GM20431 (cell line): ENCODE data around the gene TMEM250.
"Not testable (repeated sequence)": the region's sequence is repeated elsewhere in the genome, so short reads cannot be mapped to it uniquely, and the experiment has no call there.

Source experiments
- in situ Hi-C: fragments of 300-500 bp; cut with MseI, MboI; formaldehyde crosslinking; loops from one replicate; pipeline ENCODE4 v1.15.0; 2020; ENCODE audit warnings: low sequenced_read_pairs; ENCODE audit not compliant: unreplicated experiment

Gene TMEM250, protein sequence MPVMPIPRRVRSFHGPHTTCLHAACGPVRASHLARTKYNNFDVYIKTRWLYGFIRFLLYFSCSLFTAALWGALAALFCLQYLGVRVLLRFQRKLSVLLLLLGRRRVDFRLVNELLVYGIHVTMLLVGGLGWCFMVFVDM

DNA sequence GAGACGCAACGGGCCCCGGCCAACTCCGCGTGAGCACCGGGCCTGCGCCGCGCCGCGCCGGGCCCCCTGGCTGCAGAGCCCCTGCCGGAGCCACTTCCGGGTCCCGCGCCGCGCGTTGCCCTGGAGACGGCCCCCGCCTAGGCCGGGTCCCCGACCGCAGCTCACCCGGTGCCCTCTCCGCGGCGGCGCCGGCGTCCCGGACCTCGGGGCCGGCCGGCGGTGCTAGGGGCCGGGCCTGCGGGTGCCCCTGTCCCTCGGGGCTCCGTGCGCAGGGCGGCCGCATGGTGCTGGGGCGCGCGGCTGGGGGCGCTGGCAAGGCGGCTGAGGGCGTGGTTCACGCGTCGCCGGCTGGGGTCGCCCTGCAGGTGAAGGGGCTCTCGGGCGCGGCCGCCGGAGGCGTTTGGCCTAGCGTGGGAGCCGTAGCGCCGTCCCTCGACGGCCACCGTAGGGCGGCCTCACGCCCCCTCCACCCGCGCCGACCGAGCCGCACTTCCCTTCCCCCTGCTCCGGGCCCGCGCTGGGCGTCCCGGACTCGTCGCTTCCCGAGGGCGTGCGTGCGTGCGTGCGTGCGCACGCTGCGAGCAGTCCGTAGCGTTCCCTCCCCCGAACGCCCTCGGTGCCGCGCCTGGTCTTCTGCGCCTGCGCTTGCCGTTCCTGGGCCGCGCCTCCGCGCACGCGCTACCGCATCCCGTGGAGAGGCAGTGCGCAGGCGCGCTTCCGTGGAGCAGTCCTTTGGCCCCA lies at the start of gene TMEM250:
TSS of gene TMEM250 (minus strand) at position 556 of the 741 bp plus-strand sequence. CDS start 1,975 bp downstream, outside the sequence.
- in situ Hi-C loops: no loop called here

DNA sequence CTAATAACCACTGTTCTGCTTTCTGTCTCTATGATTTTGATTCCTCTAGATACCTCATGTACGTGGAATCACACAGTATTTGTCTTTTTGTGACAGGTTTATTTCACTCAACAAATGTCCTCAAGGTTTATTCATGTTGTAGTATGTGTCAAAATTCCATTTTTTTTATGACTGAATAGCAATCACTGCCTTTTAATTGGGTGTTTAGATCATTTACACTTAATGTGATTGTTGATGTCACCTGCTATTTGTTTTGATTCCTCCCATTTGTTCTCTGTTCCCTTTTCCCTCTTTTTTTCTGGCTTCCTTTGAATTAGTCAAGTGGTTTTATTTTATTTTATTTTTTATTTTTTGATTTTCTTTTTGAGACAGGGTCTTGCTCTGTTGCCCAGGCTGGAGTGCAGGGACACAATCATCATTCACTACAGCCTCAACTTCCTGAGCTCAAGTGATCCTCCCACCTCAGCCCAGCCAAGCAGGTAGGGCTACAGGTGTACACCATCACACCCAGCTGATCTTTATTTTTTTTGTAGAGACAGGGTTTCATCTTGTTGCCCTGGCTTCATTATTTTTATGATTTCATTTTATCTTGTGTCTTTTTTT lies 44.7 kb upstream of the TMEM250 start:
- in situ Hi-C loops: no loop called here

DNA sequence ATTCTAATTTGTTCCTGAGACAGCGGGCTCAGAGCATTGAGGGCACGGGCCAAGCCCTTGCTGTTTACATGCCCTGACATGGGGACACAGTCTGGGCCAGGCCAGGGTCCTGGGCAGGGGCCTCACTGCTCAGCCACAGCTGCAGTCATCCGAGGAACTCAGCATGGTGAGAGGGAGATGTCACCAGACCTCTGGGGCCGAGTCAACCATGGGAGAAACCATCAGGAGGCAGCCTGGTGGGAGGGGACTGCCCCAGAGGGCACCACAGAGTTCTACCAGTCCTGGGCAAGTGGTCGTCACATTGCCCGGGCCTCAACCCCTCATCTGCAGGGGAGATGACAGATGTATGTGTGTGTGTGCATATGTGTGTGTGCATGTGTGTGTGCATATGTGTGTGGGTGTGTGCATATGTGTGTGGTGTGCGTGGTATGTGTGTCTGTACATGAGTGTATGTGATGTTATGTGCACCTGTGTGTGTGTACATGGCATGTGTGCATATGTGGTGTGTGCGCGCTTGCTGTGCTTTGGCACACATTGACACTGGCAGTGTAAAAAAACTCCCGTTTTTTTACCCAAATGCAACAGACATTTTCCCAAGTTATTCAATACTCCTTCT lies 42.4 kb upstream of the TMEM250 start:
- in situ Hi-C loops: no loop called here

DNA sequence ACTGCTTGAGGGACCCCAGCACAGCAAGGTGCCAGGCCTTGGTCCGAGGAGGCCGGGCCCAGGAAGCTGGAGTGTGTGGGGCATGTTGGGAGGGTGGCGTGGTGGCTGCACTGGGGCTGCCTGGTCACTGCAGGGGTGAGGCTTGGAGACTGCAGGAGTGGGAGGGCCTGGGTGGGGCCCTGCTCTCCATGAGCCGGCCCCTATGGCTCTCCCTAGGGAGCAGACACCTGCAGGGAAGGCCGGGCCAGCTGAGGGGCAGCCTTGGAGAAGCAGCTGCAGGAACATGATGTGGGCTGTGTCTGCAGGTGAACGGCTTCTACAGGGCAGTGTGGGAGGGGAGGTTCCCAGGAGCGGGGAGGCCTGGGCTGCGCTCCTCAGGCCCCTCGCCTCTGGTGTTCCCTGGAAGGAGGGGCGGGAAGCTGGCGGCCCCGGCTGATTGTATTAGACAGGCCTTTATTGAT lies 41.7 kb upstream of the TMEM250 start:
- in situ Hi-C loops: no loop called here

DNA sequence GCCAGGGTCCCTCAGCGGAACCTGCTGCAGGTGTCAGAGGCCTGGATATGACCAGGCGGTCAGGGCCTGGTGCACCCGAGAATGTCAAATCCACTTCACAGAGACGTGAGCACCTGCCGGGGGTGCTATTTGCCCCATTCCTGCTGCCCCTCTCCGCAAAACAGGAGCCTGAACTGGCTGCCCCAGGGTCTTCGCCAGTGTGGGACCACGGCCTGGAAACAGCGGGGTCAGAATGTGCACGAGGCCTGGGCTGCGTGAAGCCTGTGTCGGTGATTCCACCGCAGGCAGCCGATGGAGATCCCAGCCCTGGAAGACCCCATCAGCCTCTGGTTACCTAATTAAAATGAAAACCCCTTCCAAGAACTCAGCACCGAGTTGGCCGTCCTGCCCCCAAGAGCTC lies 41.2 kb upstream of the TMEM250 start:
- in situ Hi-C loops: no loop called here

DNA sequence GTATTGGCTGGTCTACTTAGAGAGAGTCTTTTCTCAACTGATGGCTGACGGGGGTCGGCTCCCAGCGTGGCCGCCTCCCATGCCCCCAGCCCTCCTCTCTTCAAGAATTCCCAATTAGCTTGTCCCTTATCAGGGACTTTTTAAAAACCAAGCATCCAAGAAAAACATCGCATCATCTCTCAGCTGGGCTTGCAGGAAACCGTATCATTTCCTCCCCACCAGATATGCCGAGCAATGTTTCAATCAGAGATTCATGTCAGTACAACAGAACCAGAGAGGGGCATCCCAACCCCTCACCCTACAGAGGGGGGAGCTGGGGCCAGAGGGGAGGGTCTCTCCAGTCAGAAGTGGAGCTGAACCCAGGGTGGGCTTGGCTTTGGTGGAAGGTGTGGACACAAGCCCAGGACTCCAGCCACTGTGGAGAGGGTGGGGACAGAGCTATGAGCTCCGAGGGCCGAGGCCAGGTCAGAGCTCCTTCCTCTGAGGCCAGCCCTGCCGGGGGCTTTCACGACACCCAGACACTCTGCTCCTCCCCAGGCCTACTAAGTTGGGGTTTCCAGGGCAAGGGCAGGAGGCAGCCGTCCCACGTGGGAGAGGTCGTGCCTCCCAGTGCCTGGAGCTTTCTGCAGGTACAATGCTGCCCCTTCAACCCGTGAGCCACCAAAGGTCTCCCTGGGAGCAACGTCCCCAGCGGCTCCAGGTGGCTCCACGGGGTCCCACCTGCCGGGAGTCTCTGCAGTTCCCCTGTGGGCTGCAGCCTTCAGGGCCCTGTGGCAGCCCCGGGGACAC lies 39.0 kb upstream of the TMEM250 start:
- in situ Hi-C loops: no loop called here

DNA sequence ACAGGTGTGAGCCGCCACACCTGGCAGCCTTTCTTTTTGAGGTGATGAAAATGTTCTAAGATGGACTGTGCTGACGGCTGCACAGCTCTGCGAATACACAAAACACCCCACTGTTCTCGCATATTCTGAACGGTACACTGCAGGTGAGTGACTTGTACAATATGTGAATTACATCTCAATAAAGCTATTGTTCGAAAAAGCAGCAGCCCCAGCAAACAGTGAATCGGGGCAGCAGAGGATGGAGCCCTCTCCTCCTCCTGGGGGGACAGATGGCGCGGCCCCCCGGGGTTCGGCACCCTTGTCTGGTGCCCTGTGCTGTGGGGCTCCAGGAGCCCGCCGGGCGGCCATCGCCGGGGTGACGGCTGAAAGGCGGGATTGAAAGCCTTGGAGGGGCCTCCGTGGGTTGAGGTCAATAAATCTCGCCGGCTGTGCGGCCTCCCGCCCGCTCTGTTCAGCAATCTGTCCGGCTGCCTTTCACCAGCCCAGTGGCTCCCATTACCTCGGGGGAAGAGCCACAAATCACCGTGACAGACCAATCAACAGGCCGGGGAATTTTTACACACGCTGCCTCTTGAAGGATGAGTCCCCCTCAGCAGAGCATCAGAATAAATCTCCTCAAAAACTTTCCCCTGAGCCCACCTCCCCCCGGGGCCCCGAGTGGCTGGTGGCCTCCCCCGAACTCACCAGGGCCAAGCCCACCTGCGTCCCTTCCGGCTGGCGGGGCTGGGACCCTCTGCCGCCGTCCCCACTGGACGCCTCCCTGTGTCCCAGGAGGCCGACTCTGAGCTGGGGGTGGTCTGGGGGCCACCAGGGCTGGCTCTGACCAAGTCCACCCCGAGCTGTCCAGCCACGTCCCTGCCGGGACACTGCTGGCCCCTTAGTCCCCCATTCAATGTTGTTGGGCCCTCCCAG lies 37.8 kb upstream of the TMEM250 start:
- in situ Hi-C loops: no loop called here

DNA sequence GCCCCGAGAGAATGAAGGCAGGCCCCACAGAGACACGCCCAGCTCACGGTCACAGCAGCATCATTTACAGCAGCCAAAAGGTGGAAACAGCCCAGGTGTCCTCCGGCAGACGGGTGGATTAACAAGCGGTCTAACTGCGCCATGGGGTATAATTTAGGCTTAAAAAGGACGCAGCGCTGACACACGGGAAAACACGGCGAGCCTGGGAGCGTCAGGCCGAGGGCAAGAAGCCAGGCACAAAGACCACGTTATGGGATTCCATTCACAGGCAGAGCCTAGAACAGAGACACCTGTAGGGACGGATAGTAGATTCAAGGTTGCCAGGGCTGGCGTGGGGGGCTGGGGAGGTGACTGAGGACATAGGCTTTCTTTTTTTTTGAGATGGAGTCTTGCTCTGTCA lies 36.9 kb upstream of the TMEM250 start:
- in situ Hi-C loops: no loop called here

DNA sequence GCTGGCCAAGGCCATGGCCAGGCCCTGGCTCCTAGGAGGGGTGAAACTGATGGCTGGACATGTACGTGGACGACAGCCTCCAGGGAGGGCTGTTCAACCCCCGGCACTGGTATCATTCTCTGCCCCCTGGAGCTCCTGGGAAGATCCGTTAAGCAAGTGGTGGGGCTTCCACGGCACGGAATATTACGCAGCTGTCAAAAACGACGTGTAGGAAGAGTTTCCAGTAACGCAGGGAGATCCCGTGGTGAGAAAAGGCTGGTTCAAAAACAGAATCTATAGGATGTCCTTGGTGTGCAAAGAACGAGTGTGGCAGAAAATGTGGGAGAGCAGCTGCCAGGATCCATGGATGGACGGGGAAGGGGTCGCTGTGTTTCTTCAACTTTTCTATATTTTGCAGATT lies 36.3 kb upstream of the TMEM250 start:
- in situ Hi-C loops: no loop called here

DNA sequence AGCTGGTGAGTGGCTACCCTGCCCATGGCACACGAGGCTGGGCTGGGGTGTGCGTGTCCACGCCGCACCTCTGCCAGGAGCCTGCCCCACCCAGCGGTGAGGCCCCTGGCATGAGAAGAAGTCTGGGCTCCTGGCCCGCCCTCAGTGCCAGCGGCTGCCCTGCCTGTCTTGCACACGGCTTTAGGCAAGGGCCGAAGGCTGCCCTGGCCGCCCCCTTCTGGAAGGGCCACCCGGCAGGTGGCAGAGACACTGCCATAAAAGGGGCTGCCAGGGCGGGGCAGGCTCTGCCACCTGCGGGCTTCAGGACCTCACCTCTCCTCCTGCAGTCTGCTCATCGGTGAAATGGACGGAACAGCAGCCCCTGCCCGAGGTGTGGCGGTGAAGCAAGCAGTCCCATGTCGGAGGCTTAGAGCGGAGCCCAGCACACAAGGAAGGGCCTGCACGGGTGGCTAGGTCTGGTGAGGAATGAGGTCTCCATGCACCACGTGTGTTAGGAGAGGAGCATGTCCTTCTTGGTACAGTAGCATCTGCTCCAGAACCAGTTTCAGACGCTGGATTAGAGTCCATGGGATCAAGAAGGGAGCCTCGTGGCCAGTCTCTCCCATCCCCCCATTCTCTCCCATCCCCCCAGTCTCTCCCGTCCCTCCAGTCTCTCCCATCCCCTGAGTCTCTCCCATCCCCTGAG lies 34.8 kb upstream of the TMEM250 start:
- in situ Hi-C loops: no loop called here

DNA sequence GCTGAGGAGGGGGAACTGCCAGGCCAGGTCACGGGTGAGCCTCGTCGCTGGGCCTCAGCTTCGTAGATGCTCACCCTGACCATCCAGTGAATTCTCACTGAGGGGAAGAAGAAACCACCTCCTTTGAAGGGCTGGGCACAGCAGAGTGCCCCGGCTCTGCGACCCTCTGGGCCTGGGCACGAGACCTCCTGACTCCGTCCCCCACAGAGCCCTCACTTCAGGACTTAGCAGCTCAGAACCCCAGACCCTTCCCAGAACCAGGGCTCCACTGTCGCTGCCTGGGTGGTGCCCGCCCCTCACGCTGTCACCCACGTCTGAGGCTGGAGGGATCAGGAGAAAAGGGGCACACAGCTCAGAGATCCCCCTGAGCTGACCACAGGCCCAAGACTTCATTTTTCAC lies 34.3 kb upstream of the TMEM250 start:
- in situ Hi-C loops: no loop called here

DNA sequence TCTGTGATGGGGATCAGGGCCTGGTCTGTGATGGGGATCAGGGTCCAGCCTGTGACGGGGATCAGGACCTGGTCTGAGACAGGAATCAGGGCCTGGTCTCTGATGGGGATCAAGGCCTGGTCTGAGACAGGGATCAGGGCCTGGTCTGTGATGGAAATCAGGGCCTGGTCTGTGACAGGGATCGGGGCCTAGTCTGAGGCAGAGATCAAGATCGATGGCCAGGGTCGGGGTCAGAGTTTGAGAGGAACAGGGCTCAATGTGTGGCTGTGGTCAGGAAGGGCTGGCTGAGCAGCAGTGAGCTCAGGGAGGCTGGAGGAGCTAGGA lies 33.8 kb upstream of the TMEM250 start:
- in situ Hi-C loops: no loop called here

DNA sequence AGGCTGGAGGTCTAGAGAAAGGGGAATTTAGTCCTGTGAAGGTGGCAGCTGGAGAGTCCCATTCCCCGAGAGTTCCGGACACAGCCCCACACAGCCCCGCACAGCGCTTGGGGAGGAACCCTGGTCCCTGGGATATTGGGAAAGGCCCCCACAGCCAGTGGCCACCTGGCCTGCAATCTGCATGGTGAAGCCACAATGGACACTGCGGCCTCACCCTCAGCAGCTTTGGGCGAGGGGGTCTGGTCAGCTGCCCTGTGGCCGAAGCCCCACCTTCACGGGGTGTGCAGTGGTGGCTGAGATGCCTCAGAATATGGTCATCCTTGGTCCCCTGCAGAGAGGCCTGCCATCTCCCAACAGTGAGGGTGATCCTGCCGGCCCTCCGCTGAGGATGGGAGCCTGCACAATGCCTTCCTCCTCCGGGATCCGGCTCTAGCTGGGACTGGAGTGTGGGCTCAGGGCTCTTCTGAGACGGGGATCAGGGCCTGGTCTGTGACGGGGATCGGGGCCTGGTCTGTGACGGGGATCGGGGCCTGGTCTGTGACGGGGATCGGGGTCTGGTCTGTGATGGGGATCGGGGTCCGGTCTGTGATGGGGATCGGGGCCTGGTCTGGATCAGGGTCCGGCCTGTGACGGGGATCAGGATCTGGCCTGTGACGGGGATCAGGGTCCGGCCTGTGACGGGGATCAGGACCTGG lies 33.3 kb upstream of the TMEM250 start:
- in situ Hi-C loops: no loop called here

DNA sequence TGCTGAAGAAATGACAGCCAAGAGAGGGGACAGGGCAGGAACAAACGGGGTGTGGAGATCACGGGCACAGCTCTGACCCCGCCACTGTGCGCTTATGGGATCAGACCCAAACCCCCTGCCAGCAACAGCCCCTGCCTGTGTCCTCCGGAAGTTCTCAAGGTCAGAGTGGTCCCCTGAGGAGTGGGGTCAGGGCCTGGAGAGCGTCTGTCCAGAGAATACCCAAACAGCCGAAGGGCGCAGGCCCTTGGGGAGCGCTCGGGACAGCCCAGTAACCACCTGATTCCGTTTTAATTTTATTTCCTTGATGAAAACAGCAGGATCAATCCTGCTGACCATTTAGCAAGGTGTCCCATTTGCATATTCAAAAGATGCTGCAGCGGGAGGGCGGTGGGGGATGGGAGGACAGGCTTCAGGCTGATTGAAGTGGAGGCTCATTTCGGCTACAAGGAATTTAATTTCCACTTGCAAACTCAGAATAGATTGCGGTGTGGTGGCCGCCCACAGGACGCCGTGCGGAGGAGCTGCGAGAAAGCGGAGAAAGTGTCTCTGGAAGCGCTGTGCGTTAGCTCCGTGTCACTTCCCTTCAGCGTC lies 32.6 kb upstream of the TMEM250 start:
- in situ Hi-C loops: no loop called here

DNA sequence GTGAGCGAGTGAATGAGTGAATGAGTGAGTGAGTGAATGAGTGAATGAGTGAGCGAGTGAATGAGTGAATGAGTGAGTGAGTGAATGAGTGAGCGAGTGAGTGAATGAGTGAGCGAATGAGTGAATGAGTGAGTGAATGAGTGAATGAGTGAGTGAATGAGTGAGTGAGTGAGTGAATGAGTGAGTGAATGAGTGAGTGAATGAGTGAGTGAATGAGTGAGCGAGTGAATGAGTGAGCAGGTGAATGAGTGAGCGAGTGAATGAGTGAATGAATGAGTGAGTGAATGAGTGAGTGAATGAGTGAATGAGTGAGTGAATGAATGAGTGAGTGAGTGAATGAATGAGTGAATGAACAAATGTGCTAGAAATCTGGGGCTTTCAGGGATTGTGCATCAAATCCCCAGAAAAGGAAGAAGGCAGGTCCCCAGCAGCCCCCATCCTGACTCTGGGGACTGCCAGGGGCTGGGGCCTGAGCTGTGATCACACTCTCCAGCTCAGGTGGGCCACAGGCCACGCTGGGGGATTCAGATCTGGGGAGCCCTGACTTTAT lies 32.1 kb upstream of the TMEM250 start:
- in situ Hi-C loops: not testable (repeated sequence)

DNA sequence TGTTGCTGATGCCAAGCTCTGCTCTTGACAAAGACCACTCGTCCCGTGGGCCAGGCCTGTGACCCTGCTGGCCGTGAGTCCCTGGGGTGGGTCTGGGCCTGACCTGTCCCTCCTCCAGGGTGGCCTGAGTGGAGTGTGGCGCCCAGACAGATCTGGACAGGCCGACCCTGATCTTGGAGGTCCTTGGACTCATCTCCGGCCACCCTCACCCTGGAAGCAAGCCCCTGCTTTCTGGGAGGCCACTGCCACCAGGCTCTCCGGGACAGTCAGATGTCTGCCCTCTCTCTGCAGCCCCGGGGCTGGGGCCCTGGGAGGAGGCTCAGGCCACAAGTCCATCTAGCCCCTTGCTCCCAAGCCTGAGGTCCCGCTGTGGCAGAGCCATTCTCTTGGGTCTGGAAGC lies 31.2 kb upstream of the TMEM250 start:
- in situ Hi-C loops: no loop called here

DNA sequence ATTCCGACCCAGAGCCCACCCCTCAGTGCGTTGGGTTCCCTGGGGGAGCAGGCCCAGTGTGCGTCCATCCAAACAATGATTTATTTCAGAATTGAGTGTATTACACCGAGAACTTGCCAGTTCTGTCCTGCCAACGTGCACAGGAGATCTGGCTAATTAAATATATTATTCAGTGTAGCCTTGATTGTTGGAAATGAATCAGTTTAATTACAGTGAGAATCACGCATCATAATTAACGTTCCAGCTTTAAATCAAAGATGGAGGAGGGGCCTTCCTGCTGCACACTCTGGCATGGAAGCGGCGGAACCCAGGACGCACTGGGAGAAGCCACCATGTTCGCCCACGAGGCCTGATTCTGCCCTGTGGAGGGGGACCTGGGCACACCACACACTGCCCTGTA lies 30.7 kb upstream of the TMEM250 start:
- in situ Hi-C loops: no loop called here

- in situ Hi-C loops: no loop called here
Measured at GRCh38 chr9:136148766-136149165, 30.1 kb upstream of the TMEM250 start.
